Measurements from ENCODE around the gene PLA2G12A.
"Not testable (repeated sequence)": the region's sequence is repeated elsewhere in the genome, so short reads cannot be mapped to it uniquely, and the experiment has no call there.

Gene PLA2G12A

DNA sequence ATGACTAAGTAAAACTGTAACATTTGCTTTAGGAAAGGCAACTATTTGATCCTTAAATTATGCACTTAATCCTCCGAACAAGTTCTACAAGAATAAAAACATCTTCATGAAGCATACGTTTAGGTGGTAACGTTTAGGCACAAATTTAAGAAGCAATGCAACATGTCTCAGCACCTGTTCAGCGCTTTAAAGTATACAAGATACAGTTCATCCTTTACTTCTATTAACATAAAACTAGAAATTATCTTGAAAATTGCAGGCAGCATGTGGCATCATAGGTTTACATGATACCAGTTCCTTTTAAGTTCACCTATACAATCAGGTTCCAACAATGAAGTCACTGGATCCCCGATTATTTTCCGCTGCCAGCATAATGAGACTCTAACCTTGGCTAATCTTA lies 1.5 kb downstream of the PLA2G12A start:
- no peak for DNase-seq

- DNase-seq: no peak
Measured at GRCh38 chr4:109723110-109723509, 6.8 kb downstream of the PLA2G12A start.

- DNase-seq: no peak
Measured at GRCh38 chr4:109722357-109722756, 7.5 kb downstream of the PLA2G12A start.

DNA sequence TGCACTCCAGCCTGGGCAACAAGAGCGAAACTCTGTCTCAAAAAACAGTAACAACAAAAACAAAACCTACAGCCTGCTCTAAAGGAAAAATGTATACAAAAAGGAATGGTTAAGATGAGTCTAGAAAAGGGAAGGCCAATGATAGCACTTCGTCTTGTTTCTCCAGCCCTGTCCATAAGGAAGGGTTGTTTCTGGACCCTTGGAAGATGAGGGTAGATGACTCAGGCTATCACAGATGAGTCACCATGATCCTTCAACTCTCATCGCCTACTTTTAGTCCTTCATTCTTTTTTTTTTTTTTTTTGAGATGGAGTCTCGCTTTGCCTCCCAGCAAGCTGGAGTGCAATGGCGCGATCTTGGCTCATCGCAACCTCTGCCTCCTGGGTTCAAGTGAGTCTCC lies 8.8 kb downstream of the PLA2G12A start:
- no peak for DNase-seq

DNA sequence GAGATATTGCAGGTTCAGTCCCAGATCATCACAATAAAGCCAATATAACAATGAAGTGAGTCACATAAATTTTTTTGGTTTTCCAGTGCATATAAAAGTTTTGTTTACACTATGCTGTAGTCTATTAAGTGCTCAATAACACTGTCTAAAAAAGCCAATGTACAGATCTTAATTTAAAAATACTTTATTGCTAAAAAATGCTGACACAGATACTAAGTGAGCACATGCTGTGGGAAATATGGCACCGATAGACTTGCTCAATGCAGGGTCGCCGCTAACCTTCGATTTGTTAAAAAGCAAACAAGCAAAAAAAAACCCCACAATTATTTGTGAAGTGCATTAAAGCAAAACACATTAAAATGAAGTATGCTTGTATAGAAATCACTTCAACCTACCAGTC lies 10.3 kb downstream of the PLA2G12A start:
- DNase-seq: no peak

- DNase-seq: no peak
Measured at GRCh38 chr4:109718759-109719158, 11.1 kb downstream of the PLA2G12A start.

- DNase-seq: no peak
Measured at GRCh38 chr4:109713500-109713899, 16.4 kb downstream of the PLA2G12A start.

DNA sequence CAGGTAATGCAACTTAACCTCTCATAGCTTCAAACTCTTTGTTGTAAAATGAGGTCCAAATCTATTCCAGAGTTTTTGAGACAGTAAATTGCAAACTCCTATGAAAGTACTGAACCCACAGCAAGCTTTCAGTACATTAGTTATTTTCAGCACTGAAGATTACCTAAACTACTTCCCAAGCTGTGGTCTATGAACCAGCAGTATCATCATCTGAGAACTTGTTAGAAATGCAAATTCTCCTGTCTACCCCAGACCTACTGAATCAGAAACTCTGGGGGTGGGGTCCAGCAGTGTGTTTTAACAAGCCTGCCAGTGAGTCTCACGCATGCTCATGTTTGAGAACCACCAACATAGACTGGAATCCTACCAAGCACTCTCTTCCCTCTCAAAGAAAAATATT lies 20.9 kb downstream of the PLA2G12A start:
- DNase-seq: no peak

DNA sequence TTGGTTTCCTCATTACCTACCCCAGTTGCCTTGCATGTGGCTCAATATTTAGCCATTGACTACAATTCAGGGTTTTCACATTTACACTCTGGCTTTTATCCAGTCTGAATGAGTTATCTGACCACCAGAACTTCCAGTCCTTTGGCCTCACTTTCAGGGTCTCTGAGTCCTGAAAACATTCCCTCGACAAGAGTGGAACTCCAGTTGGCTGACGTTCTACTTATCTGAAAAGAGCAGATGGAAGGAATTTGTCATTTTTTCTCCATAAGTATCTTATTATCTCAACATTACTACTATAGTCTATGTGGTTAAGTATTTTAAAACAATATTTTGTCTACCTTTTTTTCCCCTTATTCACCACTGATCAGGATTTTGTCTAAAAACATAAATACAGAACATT lies 21.4 kb downstream of the PLA2G12A start:
- DNase-seq: no peak

DNA sequence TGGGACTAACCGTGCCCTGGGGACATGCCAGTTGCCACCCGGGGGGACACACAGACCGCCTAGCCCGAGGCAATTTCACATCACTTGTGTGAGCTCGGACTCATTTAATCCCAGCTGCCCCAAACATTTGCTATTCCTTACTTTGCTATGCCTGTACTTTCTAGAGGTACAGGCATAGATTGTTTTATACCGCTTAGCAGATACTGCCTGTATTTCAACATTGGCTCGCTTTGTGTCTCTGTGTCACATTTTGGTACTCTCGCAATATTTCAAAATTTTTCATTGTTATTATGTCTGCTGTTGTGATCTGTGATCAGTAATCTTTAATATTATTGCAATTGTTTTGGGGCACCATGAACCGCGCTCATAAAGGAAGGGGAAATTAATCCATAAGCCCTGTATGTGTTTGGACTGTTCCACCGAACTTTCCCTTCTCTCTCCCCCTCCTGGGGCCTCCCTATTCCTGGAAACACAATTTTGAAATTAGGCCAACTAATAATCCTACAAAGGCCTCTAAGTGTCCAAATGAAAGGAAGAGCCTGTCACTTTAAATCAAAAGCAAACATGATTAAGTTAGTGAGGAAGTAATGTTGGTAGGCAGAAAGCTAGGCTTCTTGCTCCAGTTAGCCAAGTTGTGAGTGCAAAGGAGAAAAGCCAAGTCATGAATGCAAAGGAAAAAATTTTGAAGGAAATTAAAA lies 26.1 kb downstream of the PLA2G12A start:
- DNase-seq: no peak

GRCh38 chr4:109702950-109703663 lies 26.8 kb downstream of the PLA2G12A start, which contains the start of gene CASP6:
Gene CASP6, minus strand, starts transcription at chr4:109703445. Its CDS starts 50 bp downstream, at chr4:109703395.
- DNase-seq: peak; percentile 67

DNA sequence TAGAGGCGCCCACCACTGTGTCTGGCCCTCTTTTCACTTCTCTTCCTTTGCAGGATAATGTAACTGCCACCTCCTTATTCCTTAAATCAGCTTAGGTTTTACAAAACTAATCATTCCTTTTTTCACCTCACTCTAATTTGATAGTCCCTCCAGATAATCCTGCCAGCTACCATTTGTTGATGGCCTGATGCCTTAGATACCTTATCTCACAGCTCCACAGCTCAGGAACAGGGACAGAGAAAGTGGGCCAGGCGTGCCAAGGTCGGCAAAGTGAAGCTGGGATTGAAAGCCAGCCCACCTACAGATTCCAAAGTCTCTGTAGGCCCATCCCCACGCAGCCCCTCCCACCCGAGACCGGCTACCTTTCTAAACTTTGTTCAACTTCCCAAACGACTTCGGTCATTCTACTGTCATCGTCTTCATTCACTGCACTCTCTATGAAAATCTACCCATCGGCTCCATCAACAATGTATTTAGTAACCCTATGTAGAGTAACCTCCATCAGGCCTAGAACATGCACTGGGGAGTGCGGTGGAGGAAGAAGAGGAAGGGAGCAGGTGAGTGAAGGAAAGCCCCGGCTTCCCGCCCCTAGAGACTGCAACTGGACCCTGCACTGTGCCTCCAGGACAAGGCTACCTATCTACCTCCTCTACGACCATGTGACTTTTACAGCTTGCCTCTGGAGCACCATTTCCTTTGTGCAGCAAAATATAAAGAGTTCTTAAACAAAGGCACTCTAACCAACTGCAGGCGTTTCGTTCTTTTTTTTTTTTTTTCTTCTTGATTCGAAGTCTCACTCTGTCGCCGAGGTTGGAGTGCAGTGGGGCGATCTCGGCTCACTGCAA lies 28.1 kb downstream of the PLA2G12A start:
- DNase-seq: no peak

GRCh38 chr4:109699553-109700225 lies 30.2 kb downstream of the PLA2G12A start:
- DNase-seq: no peak

DNA sequence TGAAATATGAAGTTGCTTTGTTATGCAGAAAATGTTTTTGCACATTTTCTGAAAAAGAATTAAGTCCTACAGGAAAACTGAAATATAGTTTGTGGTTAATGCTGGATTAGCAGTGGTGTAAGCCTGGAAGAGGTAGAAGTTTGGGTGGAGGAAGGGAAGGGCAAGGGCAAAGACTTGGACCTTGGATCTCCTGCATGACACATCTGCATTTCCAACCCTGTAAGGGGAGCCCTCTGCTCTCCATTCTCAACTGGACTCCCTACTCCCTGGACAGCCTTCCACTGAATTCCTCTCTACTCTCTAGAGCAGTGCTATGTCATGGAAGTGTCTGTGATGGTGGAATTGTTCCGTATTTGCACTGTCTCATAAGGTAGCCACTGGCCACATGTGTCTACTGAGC lies 31.2 kb downstream of the PLA2G12A start:
- DNase-seq: no peak

DNA sequence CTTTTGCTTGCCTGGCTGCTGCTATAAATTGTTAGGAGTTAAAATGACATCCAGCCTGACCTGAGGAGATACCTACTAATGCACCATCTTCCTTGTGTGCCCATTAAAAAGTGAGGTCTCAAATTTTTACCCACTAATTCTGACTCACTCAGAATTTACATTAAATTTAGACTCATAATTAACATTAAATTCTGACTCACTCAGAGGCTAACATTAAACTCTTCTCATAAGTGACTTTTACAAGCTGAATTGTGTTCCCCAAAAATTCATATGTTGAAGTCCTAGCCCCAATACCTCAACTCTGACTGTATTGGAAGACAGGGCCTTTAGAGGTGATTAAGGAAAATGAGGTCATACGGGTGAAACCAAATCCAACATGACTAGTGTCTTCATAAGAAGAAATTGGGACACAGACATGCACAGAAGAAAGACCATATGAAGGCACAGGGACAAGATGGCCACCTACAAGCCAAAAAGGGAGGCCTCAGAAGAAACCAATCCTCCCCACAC lies 38.4 kb downstream of the PLA2G12A start:
- no peak for DNase-seq

GRCh38 chr4:109690690-109691410 lies 39.0 kb downstream of the PLA2G12A start:
- no peak for DNase-seq

GRCh38 chr4:109684727-109685126 lies 45.1 kb downstream of the PLA2G12A start:
- DNase-seq: no peak

DNA sequence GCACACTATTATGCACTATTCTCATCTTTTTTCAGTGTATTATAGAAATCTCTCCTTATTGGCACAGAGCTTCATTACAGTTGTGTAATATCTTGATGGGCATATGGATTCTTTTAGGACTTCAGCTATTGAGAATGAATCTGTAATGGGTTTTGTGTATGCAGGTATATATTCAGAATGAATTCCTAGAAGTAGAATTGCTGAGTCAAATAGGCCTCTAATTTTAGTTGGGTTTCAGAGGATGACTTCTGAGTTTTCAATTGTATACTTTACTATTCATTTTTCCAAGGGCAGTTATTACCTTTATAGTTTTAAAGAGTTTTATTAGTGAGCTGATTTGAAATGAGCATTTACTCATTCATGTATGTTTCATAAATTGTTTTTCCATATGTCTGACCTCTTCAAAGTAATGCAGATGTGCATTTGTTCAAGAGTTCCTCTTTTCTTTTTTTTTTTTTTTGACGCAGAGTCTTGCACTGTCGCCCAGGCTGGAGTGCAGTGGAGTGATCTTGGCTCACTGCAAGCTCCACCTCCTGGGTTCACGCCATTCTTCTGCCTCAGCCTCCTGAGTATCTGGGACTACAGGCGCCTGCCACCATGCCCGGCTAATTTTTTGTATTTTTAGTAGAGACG lies 46.1 kb downstream of the PLA2G12A start:
- DNase-seq: no peak

DNA sequence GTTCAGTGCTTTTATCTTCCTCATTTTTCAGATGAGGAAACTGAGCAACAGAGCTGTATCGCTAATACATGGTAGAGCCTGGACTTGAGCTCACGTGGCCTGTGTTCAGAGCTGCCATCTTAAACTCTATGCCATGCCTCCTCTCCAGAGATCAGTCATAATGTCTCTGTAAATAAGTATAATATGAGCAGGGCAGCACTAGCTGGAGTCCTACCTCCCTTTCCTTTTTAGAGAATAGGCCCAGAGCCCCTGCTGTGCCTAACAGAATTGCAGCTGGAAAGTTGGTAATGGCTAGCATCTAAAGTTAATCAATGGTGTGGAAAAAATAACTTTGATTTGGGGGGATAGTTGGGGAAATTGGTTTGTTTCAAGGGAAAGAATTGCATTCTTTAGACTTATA lies 47.0 kb downstream of the PLA2G12A start:
- DNase-seq: no peak

DNA sequence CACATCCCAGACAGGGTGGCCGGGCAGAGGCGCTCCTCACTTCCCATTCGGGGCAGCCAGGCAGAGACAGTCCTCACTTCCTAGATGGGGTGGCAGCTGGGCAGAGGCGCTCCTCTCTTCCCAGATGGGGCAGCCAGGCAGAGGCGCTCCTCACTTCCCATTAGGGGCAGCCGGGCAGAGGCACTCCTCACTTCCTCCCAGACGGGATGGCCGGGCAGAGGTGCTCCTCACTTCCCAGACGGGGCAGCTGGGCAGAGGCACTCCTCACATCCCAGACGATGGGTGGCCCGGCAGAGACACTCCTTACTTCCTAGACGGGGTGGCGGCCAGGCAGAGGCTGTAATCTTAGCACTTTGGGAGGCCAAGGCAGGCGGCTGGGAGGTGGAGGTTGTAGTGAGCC lies 50.9 kb downstream of the PLA2G12A start:
- not testable (repeated sequence) for DNase-seq

GRCh38 chr4:109678472-109678871 lies 51.4 kb downstream of the PLA2G12A start:
- DNase-seq: not testable (repeated sequence)

DNA sequence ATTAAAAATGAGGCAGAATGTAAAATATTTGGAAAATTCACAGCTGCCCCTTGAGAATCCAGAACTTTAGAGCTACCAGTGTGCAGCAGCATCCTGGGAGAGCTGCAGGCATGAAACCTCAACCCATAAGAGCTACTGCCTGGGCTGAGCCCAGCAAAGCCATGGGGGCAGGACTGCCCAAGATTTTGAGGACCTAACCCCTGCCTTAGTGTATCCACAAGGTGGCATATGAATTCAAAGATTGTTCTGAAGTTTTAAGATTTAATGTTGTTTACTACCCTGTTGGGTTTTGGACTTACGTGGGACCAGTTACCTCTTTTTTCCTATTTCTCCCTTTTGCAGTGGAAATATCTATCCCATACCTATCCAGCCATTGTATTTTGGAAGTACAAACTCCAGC lies 53.0 kb downstream of the PLA2G12A start:
- no peak for DNase-seq

All from NCI-H774 (cell line).